ENCODE measurements around the gene CBLB. TPM values are rescaled to one million over a fixed set of nuclear protein-coding genes. Genes with fewer than 3 reads are reported as not detected.

The CBLB gene
- total RNA-seq, 2 donors from 2014 or later: 20.2 to 34.5 TPM

DNA sequence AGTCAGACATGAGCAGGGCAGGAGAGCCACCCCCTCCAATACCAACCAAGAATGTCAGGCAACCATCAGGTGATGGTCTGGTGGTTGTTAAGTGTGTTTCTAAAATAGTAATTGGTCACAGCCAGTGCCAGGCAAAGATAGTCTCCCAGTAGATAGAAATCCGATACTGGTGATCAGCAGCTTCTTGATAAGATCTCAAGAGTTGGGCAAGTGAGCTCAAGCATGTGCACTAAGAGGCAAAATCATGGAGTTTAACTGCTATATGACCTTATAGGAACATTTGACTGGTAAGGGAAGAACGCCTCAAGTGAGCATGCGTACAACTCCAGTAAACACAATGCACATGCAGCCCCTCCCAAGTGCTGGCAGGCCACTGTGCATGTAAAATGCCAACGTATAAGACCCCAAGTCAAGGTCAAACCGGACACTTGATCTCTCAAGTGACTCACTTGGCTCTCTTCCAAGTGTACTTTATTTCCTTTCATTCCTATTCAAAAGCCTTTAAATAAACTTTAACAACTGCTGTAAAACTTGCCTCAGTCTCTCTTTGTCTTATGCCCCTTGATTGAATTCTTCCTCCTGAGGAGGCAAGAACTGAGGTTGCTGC lies 36.0 kb upstream of the CBLB start:
- H3K9ac ChIP-seq (ENCODE audit: low read depth in 2 of 2, low read length in 2 of 2): no peak overlapping the region
- TF ChIP-seq, protein P1, sequence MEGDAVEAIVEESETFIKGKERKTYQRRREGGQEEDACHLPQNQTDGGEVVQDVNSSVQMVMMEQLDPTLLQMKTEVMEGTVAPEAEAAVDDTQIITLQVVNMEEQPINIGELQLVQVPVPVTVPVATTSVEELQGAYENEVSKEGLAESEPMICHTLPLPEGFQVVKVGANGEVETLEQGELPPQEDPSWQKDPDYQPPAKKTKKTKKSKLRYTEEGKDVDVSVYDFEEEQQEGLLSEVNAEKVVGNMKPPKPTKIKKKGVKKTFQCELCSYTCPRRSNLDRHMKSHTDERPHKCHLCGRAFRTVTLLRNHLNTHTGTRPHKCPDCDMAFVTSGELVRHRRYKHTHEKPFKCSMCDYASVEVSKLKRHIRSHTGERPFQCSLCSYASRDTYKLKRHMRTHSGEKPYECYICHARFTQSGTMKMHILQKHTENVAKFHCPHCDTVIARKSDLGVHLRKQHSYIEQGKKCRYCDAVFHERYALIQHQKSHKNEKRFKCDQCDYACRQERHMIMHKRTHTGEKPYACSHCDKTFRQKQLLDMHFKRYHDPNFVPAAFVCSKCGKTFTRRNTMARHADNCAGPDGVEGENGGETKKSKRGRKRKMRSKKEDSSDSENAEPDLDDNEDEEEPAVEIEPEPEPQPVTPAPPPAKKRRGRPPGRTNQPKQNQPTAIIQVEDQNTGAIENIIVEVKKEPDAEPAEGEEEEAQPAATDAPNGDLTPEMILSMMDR (IDR thresholded peaks at IDR 0.05): no peak
- no peaks in the 10 kb centered on the region for H3K9me3 ChIP-seq
- H3K27me3 ChIP-seq: no peaks in the 10 kb centered on the region
- H3K36me3 ChIP-seq: no peaks in the 10 kb centered on the region
- DNase-seq: no peak
- no peak overlapping the region for H3K4me3 ChIP-seq
- no peaks in the 10 kb centered on the region for H3K4me1 ChIP-seq
- H3K27ac ChIP-seq: no peak overlapping the region
- intact Hi-C loops (cut with DNase I): no loop called here

GRCh38 chr3:105904251-105904650 lies 35.4 kb upstream of the CBLB start:
- Histone ChIP-seq H3K9ac (ENCODE audit: low read depth in 2 of 2, low read length in 2 of 2) (no peak overlapping the region), H3K36me3 (no peaks in the 10 kb centered on the region), H3K9me3 (no peaks in the 10 kb centered on the region), H3K4me3 (no peak overlapping the region), H3K27ac (no peak overlapping the region), H3K27me3 (no peaks in the 10 kb centered on the region), H3K4me1 (no peaks in the 10 kb centered on the region)
- intact Hi-C loops (cut with DNase I): no loop called here
- no peak for DNase-seq
- TF ChIP-seq, protein P1 (IDR thresholded peaks at IDR 0.05): no peak

DNA sequence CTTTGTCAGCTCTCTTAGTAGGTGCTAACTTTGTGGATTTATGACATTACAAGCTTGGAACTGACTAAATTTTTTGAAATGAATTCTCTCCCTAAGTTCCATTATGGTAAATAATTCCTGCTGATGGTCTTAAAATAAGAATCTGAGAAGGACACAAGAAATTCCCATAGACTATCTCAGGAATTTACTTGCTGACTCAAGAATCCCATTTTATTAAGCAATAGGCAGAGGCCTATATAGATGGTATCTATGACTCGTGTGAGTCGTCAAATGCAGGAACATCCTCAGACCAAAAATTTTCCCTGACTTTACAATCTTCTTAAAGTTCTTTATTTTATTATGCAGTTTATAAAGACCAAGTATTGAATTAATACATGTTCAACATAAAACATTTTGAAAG lies 30.7 kb upstream of the CBLB start:
- H3K27ac ChIP-seq: no peak overlapping the region
- no peak overlapping the region for H3K4me3 ChIP-seq
- H3K27me3 ChIP-seq: no peaks in the 10 kb centered on the region
- DNase-seq: no peak
- intact Hi-C loops (cut with DNase I): no loop called here
- no peaks in the 10 kb centered on the region for H3K36me3 ChIP-seq
- H3K9ac ChIP-seq (ENCODE audit: low read depth in 2 of 2, low read length in 2 of 2): no peak overlapping the region
- no peaks in the 10 kb centered on the region for H3K9me3 ChIP-seq
- H3K4me1 ChIP-seq: no peaks in the 10 kb centered on the region
- TF ChIP-seq, protein P1 (IDR thresholded peaks at IDR 0.05): no peak

GRCh38 chr3:105891101-105891500 lies 22.3 kb upstream of the CBLB start:
- intact Hi-C loops (cut with DNase I): no loop called here
- Histone ChIP-seq H3K9ac (ENCODE audit: low read depth in 2 of 2, low read length in 2 of 2) (no peak overlapping the region), H3K27me3 (no peaks in the 10 kb centered on the region), H3K4me3 (no peak overlapping the region), H3K9me3 (no peaks in the 10 kb centered on the region), H3K36me3 (no peaks in the 10 kb centered on the region), H3K27ac (no peak overlapping the region), H3K4me1 (no peaks in the 10 kb centered on the region)
- no peak for DNase-seq
- TF ChIP-seq, protein P1 (IDR thresholded peaks at IDR 0.05): no peak

- intact Hi-C loops (cut with DNase I): no loop called here
- H3K9me3 ChIP-seq: no peaks in the 10 kb centered on the region
- no peaks in the 10 kb centered on the region for H3K36me3 ChIP-seq
- no peak overlapping the region for H3K27ac ChIP-seq
- H3K4me3 ChIP-seq: no peak overlapping the region
- no peaks in the 10 kb centered on the region for H3K4me1 ChIP-seq
- TF ChIP-seq, protein P1 (IDR thresholded peaks at IDR 0.05): no peak
- H3K27me3 ChIP-seq: no peaks in the 10 kb centered on the region
- no peak for DNase-seq
- no peak overlapping the region for H3K9ac ChIP-seq (ENCODE audit: low read depth in 2 of 2, low read length in 2 of 2)
Observed at GRCh38 chr3:105888621-105889579, 20.1 kb upstream of the CBLB start.

Data from colonic mucosa (tissue), 4 donors.